Measurements from ENCODE around the gene TRHDE.

Gene TRHDE

DNA sequence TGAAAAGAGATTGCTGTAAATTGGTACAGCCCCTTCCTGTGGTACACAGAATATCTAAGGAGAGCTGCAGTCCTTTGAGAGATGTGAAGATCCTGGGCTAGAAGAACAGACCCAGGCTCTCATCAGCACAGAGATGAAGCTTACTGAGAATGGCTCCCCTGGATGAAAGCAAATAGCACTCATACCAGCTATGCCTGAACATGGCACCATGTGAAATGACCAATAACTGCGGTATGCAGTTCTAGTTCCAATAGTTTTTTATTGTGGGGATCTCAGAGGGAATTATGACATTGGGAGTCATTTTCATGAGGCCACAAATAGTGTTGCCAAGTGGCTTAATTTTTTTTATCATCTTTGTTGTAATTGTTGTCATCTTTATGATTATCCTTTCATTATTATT is 15.4 kb upstream of the TRHDE start:
- no peak for DNase-seq (ENCODE audit: low read depth)
- no peak overlapping the region for H3K4me3 ChIP-seq (ENCODE audit: low read depth, low read length)
- no peak for TF ChIP-seq MYC (IDR thresholded peaks at IDR 0.05; ENCODE audit: low read depth, low read length)
- TF ChIP-seq POLR2A (IDR thresholded peaks at IDR 0.05; ENCODE audit: extremely low read depth, insufficient read length): no peak
- TF ChIP-seq, protein P1, sequence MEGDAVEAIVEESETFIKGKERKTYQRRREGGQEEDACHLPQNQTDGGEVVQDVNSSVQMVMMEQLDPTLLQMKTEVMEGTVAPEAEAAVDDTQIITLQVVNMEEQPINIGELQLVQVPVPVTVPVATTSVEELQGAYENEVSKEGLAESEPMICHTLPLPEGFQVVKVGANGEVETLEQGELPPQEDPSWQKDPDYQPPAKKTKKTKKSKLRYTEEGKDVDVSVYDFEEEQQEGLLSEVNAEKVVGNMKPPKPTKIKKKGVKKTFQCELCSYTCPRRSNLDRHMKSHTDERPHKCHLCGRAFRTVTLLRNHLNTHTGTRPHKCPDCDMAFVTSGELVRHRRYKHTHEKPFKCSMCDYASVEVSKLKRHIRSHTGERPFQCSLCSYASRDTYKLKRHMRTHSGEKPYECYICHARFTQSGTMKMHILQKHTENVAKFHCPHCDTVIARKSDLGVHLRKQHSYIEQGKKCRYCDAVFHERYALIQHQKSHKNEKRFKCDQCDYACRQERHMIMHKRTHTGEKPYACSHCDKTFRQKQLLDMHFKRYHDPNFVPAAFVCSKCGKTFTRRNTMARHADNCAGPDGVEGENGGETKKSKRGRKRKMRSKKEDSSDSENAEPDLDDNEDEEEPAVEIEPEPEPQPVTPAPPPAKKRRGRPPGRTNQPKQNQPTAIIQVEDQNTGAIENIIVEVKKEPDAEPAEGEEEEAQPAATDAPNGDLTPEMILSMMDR (IDR thresholded peaks at IDR 0.05; ENCODE audit: low read depth, low read length): no peak
- no peak for TF ChIP-seq MAX (IDR thresholded peaks at IDR 0.05; ENCODE audit: low read depth, low read length)

DNA sequence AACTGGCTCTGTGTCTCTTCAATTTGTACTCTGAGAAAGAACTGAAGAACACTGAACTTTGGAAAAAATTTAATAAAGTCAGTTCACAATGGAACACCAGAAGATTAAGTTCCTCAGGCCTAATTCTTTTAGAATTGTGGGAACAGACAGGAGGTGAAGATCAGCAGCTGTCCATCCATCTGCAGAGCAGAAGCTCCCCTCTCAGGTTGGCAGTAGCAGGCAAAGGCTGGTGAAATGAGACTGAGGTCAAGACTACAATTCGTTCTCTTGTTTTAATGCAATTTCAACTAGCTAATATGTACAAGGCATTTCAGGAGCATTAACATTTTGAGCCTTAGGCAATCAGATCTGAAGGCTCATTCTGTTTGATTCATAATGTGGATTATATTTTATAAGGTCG is 10.3 kb upstream of the TRHDE start:
- DNase-seq (ENCODE audit: low read depth): no peak

DNA sequence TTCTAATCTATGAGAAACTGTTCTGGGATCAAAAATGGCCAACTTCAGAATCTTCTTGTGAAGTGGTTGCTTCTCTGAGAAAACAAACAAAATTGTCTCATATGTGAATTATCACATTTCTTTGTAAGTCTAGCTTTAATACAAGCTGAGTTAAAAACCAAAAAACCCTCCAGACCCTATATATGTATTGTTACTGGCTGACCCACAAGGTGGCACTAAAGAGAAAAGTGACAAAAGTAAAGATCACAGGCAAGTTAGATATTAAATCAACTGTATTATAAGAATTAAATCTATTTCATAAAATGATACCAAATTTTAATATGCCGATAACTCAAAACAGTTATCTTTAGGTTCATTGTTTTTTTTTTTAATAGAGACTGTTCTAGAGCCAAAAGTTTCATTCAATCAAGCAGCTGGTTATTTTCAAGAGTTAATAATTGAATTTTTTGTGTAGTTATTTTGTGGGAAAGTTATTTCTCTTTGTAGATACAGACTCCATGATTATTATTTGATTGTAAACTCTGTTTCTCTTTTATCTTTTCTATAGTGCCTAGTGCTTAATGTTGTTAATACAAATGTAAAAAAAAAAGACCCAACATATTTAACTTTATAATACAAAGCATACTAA is 7.5 kb upstream of the TRHDE start:
- peak; percentile 19 for DNase-seq (ENCODE audit: low read depth)
- TF ChIP-seq MYC (IDR thresholded peaks at IDR 0.05; ENCODE audit: low read depth, low read length): no peak
- TF ChIP-seq, protein P1 (IDR thresholded peaks at IDR 0.05; ENCODE audit: low read depth, low read length): peak; percentile 44
- no peak overlapping the region for H3K4me3 ChIP-seq (ENCODE audit: low read depth, low read length)

More for the DNA sequence above, 10.3 kb upstream of the TRHDE start:
- TF ChIP-seq MAX (IDR thresholded peaks at IDR 0.05; ENCODE audit: low read depth, low read length) (no peak), POLR2A (IDR thresholded peaks at IDR 0.05; ENCODE audit: extremely low read depth, insufficient read length) (no peak), MYC (IDR thresholded peaks at IDR 0.05; ENCODE audit: low read depth, low read length) (no peak)
- TF ChIP-seq, protein P1 (IDR thresholded peaks at IDR 0.05; ENCODE audit: low read depth, low read length): no peak
- no peak overlapping the region for H3K4me3 ChIP-seq (ENCODE audit: low read depth, low read length)

- DNase-seq (ENCODE audit: low read depth): no peak
- TF ChIP-seq, protein P1 (IDR thresholded peaks at IDR 0.05; ENCODE audit: low read depth, low read length): no peak
- no peak for TF ChIP-seq POLR2A (IDR thresholded peaks at IDR 0.05; ENCODE audit: extremely low read depth, insufficient read length)
- H3K4me3 ChIP-seq (ENCODE audit: low read depth, low read length): no peak overlapping the region
Measured at GRCh38 chr12:72267974-72268373, 4.2 kb upstream of the TRHDE start.

DNA sequence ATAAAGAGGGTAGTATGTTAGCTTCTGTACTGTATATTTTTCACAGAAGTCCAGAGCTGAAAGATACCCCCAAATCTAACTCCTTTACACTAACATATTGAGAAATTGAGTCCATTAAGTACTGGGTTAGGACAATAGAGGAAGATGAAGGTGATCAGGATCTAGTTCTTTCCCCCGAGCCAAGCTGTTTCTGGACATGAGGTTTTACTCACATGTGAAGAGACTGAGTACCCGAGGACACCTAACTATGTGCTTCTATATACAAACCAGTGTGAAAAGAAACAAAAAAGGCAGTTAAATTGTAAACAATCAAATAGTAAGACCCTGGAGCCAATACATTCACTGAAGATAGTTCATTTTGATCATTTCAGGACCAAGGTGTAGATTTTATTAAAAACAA is 3.8 kb upstream of the TRHDE start:
- no peak for DNase-seq (ENCODE audit: low read depth)
- H3K4me3 ChIP-seq (ENCODE audit: low read depth, low read length): no peak overlapping the region
- no peak for TF ChIP-seq POLR2A (IDR thresholded peaks at IDR 0.05; ENCODE audit: extremely low read depth, insufficient read length)
- TF ChIP-seq, protein P1 (IDR thresholded peaks at IDR 0.05; ENCODE audit: low read depth, low read length): no peak
- no peak for TF ChIP-seq MAX (IDR thresholded peaks at IDR 0.05; ENCODE audit: low read depth, low read length)
- TF ChIP-seq MYC (IDR thresholded peaks at IDR 0.05; ENCODE audit: low read depth, low read length): no peak

DNA sequence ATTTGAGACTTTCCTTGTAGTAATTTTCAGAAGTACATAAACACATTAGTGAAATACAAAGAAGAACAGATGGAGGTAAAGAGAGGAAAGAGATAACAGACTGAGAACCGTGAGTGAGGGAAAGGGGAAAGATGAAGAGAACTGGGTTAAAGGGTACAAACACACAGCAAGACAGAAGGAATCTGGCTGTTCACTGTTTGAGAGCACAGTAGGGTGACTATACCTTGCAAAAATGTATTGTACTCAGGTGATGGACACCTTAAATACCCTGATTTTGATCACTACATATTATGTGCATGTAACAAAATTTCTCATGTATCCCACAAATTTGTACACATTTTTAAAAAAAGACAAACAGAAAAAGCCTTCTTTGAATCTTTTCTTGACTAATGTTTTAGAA is 2.7 kb upstream of the TRHDE start:
- no peak overlapping the region for H3K4me3 ChIP-seq (ENCODE audit: low read depth, low read length)

More for the DNA sequence above, 2.7 kb upstream of the TRHDE start:
- TF ChIP-seq MAX (IDR thresholded peaks at IDR 0.05; ENCODE audit: low read depth, low read length): no peak
- no peak for TF ChIP-seq POLR2A (IDR thresholded peaks at IDR 0.05; ENCODE audit: extremely low read depth, insufficient read length)
- TF ChIP-seq, protein P1 (IDR thresholded peaks at IDR 0.05; ENCODE audit: low read depth, low read length): no peak
- TF ChIP-seq MYC (IDR thresholded peaks at IDR 0.05; ENCODE audit: low read depth, low read length): no peak
- DNase-seq (ENCODE audit: low read depth): no peak

All from NB4 (cell line).